ENCODE data around the gene HOOK1. TPM values are rescaled to one million over a fixed set of nuclear protein-coding genes. Genes with fewer than 3 reads are reported as not detected.
A peak's percentile ranks its signal among the peaks of the same experiment; 100 is the strongest.

Gene HOOK1
- total RNA-seq, 1 donor from 2014 or later: 4.0 TPM

- Histone ChIP-seq H3K4me3 (no peak overlapping the region), H3K36me3 (peaks cover 7% of the 10 kb centered on the region), H3K4me1 (peaks cover 21% of the 10 kb centered on the region), H3K27ac (replicated peaks) (peak overlapping the region; percentile 31), H3K9me3 (replicated peaks) (no peaks in the 10 kb centered on the region), H3K27me3 (ENCODE audit: low read depth) (no peaks in the 10 kb centered on the region)
- TF ChIP-seq, protein P1, sequence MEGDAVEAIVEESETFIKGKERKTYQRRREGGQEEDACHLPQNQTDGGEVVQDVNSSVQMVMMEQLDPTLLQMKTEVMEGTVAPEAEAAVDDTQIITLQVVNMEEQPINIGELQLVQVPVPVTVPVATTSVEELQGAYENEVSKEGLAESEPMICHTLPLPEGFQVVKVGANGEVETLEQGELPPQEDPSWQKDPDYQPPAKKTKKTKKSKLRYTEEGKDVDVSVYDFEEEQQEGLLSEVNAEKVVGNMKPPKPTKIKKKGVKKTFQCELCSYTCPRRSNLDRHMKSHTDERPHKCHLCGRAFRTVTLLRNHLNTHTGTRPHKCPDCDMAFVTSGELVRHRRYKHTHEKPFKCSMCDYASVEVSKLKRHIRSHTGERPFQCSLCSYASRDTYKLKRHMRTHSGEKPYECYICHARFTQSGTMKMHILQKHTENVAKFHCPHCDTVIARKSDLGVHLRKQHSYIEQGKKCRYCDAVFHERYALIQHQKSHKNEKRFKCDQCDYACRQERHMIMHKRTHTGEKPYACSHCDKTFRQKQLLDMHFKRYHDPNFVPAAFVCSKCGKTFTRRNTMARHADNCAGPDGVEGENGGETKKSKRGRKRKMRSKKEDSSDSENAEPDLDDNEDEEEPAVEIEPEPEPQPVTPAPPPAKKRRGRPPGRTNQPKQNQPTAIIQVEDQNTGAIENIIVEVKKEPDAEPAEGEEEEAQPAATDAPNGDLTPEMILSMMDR (IDR thresholded peaks at IDR 0.05; ENCODE audit: borderline replicate concordance): no peak
- intact Hi-C loops (cut with micrococcal nuclease): no loop called here
- DNase-seq: no peak
These were observed 82.4 kb downstream of the HOOK1 start for GRCh38 chr1:59897165-59897564.

DNA sequence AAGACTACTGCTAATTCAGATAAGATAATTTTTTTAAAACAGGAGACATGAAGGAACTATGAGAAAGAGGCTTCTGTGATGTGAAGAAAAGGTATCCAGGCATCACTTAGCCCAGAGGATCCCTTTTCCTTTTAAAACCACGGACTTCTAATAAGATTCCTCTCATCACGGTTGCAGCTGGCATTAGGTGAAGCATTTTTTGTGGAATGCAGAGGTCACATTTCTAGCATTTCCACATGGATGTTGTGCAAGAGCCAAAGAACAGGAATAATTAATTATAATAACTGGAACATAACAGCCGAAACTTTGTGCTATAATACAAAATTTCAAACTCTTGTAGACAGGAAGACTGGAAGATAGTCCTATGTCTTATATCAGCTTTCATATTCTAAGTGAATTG is 84.2 kb downstream of the HOOK1 start:
- intact Hi-C loops (cut with micrococcal nuclease): no loop called here
- TF ChIP-seq, protein P1 (IDR thresholded peaks at IDR 0.05; ENCODE audit: borderline replicate concordance): no peak
- Histone ChIP-seq H3K4me1 (peaks cover 36% of the 10 kb centered on the region), H3K4me3 (no peak overlapping the region), H3K36me3 (peaks cover 7% of the 10 kb centered on the region), H3K27me3 (ENCODE audit: low read depth) (no peaks in the 10 kb centered on the region), H3K9me3 (replicated peaks) (no peaks in the 10 kb centered on the region), H3K27ac (replicated peaks) (no peak overlapping the region)
- no peak for DNase-seq

DNA sequence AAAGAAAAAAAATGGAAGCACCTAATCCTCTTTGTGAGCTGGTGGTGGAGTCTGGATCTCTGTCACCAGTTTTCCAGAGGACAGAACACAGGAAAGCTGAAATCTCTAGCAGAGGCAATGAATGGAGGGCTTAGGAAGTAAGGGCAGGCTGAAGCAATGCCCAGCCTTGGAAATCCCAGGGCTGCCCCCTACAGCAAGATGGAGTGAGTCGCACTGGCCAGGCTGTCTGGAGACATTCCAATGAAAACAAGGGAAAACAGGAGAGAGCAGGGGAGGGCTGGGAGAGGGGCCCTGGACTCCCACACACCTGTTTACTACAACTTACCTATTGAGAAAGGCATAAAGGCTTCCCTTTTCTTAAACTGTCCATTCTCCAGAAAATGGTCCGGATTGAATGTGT is 85.9 kb downstream of the HOOK1 start:
- DNase-seq: no peak
- intact Hi-C loops (cut with micrococcal nuclease): no loop called here
- TF ChIP-seq, protein P1 (IDR thresholded peaks at IDR 0.05; ENCODE audit: borderline replicate concordance): no peak
- H3K4me1 ChIP-seq: peaks cover 49% of the 10 kb centered on the region
- no peaks in the 10 kb centered on the region for H3K27me3 ChIP-seq (ENCODE audit: low read depth)
- H3K4me3 ChIP-seq: no peak overlapping the region
- no peaks in the 10 kb centered on the region for H3K9me3 ChIP-seq (replicated peaks)
- no peak overlapping the region for H3K27ac ChIP-seq (replicated peaks)
- H3K36me3 ChIP-seq: peaks cover 12% of the 10 kb centered on the region

- H3K4me1 ChIP-seq: peaks cover 52% of the 10 kb centered on the region
- H3K9me3 ChIP-seq (replicated peaks): no peaks in the 10 kb centered on the region
- H3K27me3 ChIP-seq (ENCODE audit: low read depth): no peaks in the 10 kb centered on the region
- H3K27ac ChIP-seq (replicated peaks): peak overlapping the region; percentile 39
- TF ChIP-seq, protein P1 (IDR thresholded peaks at IDR 0.05; ENCODE audit: borderline replicate concordance): no peak
- H3K36me3 ChIP-seq: peaks cover 18% of the 10 kb centered on the region
- H3K4me3 ChIP-seq: no peak overlapping the region
- no peak for DNase-seq
- intact Hi-C loops (cut with micrococcal nuclease): no loop called here
These were observed 87.1 kb downstream of the HOOK1 start for GRCh38 chr1:59901770-59902388.

- Histone ChIP-seq H3K27me3 (ENCODE audit: low read depth) (no peaks in the 10 kb centered on the region), H3K4me3 (no peak overlapping the region), H3K27ac (replicated peaks) (peak overlapping the region; percentile 39), H3K36me3 (peaks cover 23% of the 10 kb centered on the region), H3K9me3 (replicated peaks) (no peaks in the 10 kb centered on the region), H3K4me1 (peaks cover 52% of the 10 kb centered on the region)
- no peak for DNase-seq
- TF ChIP-seq, protein P1 (IDR thresholded peaks at IDR 0.05; ENCODE audit: borderline replicate concordance): peak; percentile 43
- intact Hi-C loops (cut with micrococcal nuclease): no loop called here
These were observed 88.5 kb downstream of the HOOK1 start for GRCh38 chr1:59903141-59903754.

All from left ventricle myocardium inferior (tissue), 1 donor.